Tibial nerve (tissue), 4 donors: Measurements from ENCODE around the gene GPR171. TPM values are rescaled to one million over a fixed set of nuclear protein-coding genes. Genes with fewer than 3 reads are reported as not detected.

Source experiments
- DNase-seq, 2 donors: peaks; one replicate each; pipeline ENCODE4 v3.0.0-alpha.2; 2019; ENCODE audit warnings: low spot score in 2 of 2
- H3K27ac ChIP-seq, 4 donors: fragments of 200-600 bp; sonication (generic) in 3 of 4; one replicate each; pipeline ENCODE4 v1.5.1; 2017 to 2019; ENCODE audit warnings: mild to moderate bottlenecking in 1 of 4
- H3K27me3 ChIP-seq, 2 donors: fragments of 200-600 bp; sonication (generic) in 1 of 2; one replicate each; pipeline versions ENCODE4 v1.5.1 to v1.6.0; 2017 to 2019
- H3K36me3 ChIP-seq, 3 donors: fragments of 200-600 bp; sonication (generic); one replicate each; pipeline ENCODE4 v1.5.1; 2018 to 2019
- H3K4me1 ChIP-seq, 4 donors: fragments of 200-600 bp; sonication (generic) in 3 of 4; one replicate each; pipeline ENCODE4 v1.5.1; 2017 to 2019
- H3K4me3 ChIP-seq, 4 donors: fragments of 200-600 bp; sonication (generic) in 3 of 4; one replicate each; pipeline ENCODE4 v1.5.1; 2017 to 2019; ENCODE audit warnings: mild to moderate bottlenecking in 1 of 4, moderate library complexity in 1 of 4
- H3K9me3 ChIP-seq, 4 donors: fragments of 200-600 bp; sonication (generic) in 3 of 4; one replicate each; pipeline ENCODE4 v1.5.1; 2017 to 2019
- CTCF ChIP-seq, 5 experiments: fragments of 200-600 bp in 3 of 5; fragments of 450-650 bp in 2 of 5; sonication (generic) in 3 of 5; IDR thresholded peaks; one replicate each; pipeline ENCODE4 v1.5.1; 2016 to 2019; ENCODE audit warnings: antibody characterized with exemption in 5 of 5, mild to moderate bottlenecking in 3 of 5, moderate library complexity in 2 of 5
- EP300 ChIP-seq, 2 donors: sonication (generic); formaldehyde crosslinking; IDR thresholded peaks; one replicate each; pipeline ENCODE4 v1.6.1; 2017; ENCODE audit warnings: antibody characterized with exemption in 2 of 2, mild to moderate bottlenecking in 1 of 2
- POLR2A ChIP-seq, 2 donors: fragments of 450-650 bp; IDR thresholded peaks; one replicate each; pipeline ENCODE4 v1.6.1; 2017; ENCODE audit warnings: antibody characterized with exemption in 2 of 2, mild to moderate bottlenecking in 2 of 2, moderate library complexity in 2 of 2
- WGBS, 2 donors: methylation state at CpG; one replicate each; pipeline ENCODE4 v1.1.5; 2018; 5-methylcytosine and 5-hydroxymethylcytosine counted together
- total RNA-seq, 4 donors: library from RNA; depleted of rRNA; stranded (reverse); fragments of >200 nt; gene quantifications; one replicate each; pipeline ENCODE4 v1.1.0, GENCODE V29; 2016

Gene GPR171
- total RNA-seq, 4 donors from 2014 or later: 0.84 to 2.7 (median 1.3) TPM; not detected in 1

DNA sequence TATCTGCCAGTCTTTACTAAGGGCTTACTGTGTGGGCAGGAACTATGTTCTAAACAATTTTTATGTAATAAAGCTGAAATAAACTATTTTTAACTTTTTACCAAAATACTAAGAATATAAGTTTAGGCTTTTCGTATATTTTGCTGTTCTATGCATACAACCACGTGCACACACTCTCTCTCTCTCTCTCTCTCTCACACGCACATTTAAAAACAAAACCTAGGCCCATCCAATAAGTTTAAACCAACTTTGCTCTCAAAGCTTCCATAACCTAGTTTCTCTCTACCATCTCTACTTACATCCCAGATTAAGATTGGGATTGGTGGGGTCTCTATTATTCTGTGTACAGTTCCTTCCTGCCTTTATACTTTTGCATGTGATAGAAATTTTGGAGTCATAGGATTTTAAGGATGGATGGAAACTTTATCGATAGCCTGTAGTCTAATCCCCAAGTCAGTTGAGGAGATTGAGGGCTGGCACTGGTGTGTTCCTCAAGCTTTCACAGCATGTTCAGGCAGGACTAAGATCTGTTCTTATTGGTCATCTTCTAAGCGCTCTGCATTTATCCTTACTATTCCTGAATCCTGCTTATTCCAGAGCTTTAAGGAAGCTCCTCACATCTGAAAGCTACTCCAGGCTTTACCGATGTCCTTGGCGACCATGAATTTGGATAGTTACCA is 1.8 kb downstream of the GPR171 start:
- H3K27ac ChIP-seq: no peak overlapping the region
- DNase-seq: no peak
- no peaks in the 10 kb centered on the region for H3K9me3 ChIP-seq
- H3K4me1 ChIP-seq: no peaks in the 10 kb centered on the region
- H3K36me3 ChIP-seq: no peaks in the 10 kb centered on the region
- no peaks in the 10 kb centered on the region for H3K27me3 ChIP-seq
- no peak overlapping the region for H3K4me3 ChIP-seq
- TF ChIP-seq CTCF (IDR thresholded peaks at IDR 0.05) (no peak), EP300 (IDR thresholded peaks at IDR 0.05) (no peak), POLR2A (IDR thresholded peaks at IDR 0.05) (no peak)
- WGBS, 2 donors: 92 to 95% methylated on average over 7 of the region's 7 CpGs

DNA sequence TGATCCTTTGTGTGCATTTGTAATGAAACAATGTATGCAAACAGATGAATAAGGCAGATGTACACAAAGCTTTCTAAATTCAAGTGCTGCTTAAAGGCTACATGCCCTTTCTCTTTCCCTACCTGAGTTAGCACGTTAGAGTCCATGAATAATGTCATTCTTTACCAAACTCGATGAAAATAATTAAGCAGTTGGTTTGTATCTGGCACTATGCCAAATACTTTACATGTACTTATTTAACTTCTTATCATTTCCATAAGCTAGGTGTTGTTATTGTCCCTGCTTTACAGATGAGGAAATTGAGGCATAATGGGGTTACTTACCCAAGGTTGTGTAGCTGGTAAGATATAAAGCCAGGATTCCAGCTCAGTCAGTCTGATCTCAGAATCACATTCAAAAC is 2.4 kb downstream of the GPR171 start:
- Histone ChIP-seq H3K36me3 (no peaks in the 10 kb centered on the region), H3K27me3 (no peaks in the 10 kb centered on the region), H3K4me1 (no peaks in the 10 kb centered on the region), H3K27ac (no peak overlapping the region), H3K9me3 (no peaks in the 10 kb centered on the region), H3K4me3 (no peak overlapping the region)
- TF ChIP-seq CTCF (IDR thresholded peaks at IDR 0.05): no peak
- no peak for TF ChIP-seq POLR2A (IDR thresholded peaks at IDR 0.05)
- no peak for TF ChIP-seq EP300 (IDR thresholded peaks at IDR 0.05)
- no peak for DNase-seq
- WGBS, 2 donors: 45 to 56% methylated on average over 2 of the region's 2 CpGs

DNA sequence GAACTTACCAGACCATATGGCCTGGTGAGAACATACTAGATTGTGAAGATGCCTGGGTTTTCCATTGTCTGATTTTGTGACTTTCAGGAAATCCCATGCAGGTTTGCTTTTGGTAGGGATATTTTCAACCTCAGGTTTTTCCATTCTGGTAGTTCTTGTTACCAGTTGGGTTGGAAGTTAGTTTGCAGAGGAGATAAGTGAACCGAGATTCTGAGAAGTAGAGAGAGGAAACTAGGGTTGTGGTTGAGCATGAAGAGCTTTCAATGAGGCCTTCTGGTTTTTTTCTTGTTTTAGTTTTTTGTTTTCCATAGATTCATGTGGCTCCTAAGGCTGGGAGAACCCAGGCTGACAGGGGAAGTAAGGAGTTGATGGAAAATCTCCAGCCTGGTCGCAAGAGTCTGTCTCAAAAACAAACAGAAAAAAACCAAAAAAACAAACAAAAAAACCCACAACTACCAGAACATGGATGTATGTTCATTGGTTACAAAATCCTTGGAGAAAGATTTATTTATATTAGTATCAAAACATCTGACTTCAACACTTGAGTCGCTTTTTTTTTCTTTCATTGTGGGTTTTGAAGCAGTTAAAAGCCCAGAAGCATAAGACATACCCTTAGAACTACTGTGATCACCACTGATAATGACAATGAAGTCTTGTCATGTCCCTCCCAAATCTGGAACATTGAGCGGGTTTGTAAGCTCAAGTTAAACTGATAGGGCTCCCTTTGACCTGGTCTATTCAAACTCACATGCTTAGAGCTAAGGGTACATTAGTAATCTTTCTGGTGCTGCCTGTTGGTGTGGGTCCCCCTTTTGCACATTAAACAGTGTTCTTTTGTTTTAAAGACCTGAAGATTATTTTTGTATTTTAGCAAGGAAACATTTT is 3.2 kb downstream of the GPR171 start:
- H3K4me1 ChIP-seq: no peaks in the 10 kb centered on the region
- DNase-seq: no peak
- H3K36me3 ChIP-seq: no peaks in the 10 kb centered on the region
- 74 to 76% methylated on average over 4 of the region's 4 CpGs for WGBS, 2 donors
- no peak overlapping the region for H3K27ac ChIP-seq
- no peak overlapping the region for H3K4me3 ChIP-seq
- TF ChIP-seq CTCF (IDR thresholded peaks at IDR 0.05): no peak
- no peak for TF ChIP-seq EP300 (IDR thresholded peaks at IDR 0.05)
- TF ChIP-seq POLR2A (IDR thresholded peaks at IDR 0.05): no peak
- H3K9me3 ChIP-seq: no peaks in the 10 kb centered on the region
- no peaks in the 10 kb centered on the region for H3K27me3 ChIP-seq

- Histone ChIP-seq H3K27me3 (no peaks in the 10 kb centered on the region), H3K9me3 (no peaks in the 10 kb centered on the region), H3K4me1 (no peaks in the 10 kb centered on the region), H3K27ac (no peak overlapping the region), H3K36me3 (no peaks in the 10 kb centered on the region), H3K4me3 (no peak overlapping the region)
- TF ChIP-seq CTCF (IDR thresholded peaks at IDR 0.05): no peak
- no peak for TF ChIP-seq EP300 (IDR thresholded peaks at IDR 0.05)
- TF ChIP-seq POLR2A (IDR thresholded peaks at IDR 0.05): no peak
- no peak for DNase-seq
- 93% methylated on average over 5 of the region's 5 CpGs for WGBS, 2 donors
Observed at GRCh38 chr3:151198849-151199248, 4.2 kb downstream of the GPR171 start.
